SK-N-MC (cell line): ENCODE measurements around the gene COMMD1.

Source experiments
- EZH2 ChIP-seq: fragments of 200-600 bp; sonication (generic); IDR thresholded peaks from one replicate; pipeline ENCODE4 v1.6.1; 2017; ENCODE audit warnings: antibody characterized with exemption
- POLR2AphosphoS5 ChIP-seq: IDR thresholded peaks from 2 replicates; pipeline ENCODE4 v1.6.1; 2012; ENCODE audit warnings: mild to moderate bottlenecking, low read depth, low read length, borderline replicate concordance

DNA sequence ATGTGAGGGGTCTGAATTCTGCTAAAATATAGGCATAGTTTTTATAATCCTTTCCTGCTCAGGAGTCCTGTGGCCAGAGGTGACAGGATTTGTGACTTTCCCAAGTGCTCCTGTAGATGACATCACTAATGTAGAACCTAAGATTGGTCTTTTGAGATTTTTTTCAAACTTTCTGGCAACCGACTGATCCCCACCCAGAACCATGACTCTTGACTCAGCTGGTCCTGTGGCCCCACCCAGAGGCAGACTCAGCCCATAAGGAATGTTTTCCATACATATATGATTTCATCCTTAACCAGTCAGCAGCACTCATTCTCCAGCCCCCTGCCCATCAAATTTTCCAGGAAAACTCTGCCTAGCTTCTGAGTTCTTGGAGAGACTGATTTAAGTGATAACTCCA, 46.8 kb downstream of the COMMD1 start:
- TF ChIP-seq POLR2AphosphoS5 (no peak), EZH2 (no peak)
